Measurements from ENCODE around the gene THSD4.
"Not testable (repeated sequence)": the region's sequence is repeated elsewhere in the genome, so short reads cannot be mapped to it uniquely, and the experiment has no call there.

THSD4 gene

DNA sequence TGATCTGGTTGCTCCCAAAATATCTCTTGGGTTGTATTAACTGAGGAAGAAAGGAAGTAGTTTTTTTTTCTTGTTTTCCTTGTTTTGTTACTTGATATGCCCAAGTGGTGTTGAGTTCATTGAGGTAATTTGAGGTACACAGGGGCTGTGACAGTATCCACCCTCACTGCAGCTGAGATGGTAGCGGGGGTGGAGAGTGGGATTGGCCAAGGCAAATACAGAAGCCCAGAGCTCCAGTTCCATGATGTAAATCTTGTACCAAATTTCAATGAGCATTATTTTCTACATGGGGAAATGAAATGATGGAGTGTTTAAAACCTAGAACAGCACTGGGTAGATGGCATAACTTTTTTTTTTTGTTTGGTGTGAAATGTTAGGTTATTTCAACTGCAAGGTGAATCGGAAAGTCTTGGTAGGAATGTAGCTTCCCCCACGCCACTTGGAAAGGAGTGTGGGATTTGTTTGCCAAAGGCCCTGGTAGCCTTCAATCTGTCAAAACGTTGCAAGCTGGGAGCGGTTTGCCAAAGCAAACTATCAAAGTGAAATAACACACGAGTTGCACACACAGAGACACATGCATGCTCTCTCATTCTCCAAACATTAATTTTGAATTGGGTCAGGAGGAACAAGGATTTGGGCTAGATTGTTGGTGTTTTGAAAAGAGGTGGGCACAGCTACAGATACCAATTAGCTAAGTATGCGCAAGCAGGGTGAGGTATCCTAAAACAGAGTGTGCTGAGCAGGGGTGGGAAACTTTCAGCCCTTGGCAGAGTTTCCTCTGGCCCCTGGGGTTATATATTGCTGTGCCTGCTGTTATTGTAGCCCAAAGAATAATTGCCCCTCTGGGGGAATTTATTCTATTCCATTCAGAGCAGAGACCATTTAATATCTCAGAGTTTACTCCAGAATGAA is 34.6 kb downstream of the THSD4 start:
- Histone ChIP-seq H3K27ac (no peak overlapping the region), H4K20me1 (no peaks in the 10 kb centered on the region), H3K9ac (no peak overlapping the region), H3K9me3 (replicated peaks in 1 of 11) (no peaks in the 10 kb centered on the region), H3K27me3 (no peaks in the 10 kb centered on the region), H3K36me3 (no peaks in the 10 kb centered on the region), H3K4me2 (no peak overlapping the region), H3K4me3 (no peak overlapping the region), H3K4me1 (no peaks in the 10 kb centered on the region)
- TF ChIP-seq Cebpa-rat (IDR thresholded peaks at IDR 0.05), result no peak

DNA sequence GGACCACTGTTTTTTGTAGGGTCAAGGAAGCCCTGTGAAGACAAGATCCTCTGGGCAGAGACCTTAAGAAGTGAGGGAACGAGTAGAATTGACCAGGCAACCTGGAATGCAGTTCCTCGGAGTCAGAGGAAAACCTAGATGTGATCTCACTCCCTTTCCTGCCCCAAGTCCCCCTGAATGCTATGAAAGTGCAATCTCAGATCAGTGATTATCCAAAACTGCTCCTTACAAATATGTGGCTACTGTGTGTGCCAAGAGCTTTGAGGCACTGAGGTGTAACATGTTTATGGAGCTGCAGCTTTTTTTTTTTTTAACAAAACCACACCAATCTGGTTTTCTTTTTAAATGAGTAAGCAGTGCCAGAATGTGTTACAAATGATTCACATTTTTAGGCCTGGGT is 35.8 kb downstream of the THSD4 start:
- Histone ChIP-seq H3K4me2 (no peak overlapping the region), H4K20me1 (no peaks in the 10 kb centered on the region), H3K36me3 (no peaks in the 10 kb centered on the region), H3K4me3 (no peak overlapping the region), H3K9me3 (replicated peaks in 1 of 11) (no peaks in the 10 kb centered on the region), H3K27ac (no peak overlapping the region), H3K27me3 (no peaks in the 10 kb centered on the region), H3K4me1 (no peaks in the 10 kb centered on the region), H3K9ac (no peak overlapping the region)
- TF ChIP-seq Cebpa-rat (IDR thresholded peaks at IDR 0.05), result no peak

DNA sequence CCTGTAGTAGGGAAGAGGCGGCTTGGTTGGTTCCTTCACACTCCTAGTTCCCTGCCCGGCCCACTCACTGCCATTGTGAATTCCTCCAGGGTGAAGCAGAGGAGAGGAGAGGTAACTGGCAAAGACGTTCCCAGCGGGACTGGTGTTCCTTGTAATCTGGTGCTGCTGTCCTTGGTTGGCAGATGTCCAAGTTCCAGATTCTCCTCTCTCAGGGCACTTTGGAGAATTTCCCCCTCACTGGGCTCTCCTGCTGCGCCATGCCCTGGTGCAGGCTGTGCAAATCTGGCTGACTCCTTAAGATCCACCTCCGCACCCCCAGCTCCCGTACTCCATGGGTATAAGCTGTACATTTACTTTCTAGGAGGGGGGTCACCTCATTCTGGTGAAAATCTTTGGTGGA is 37.3 kb downstream of the THSD4 start:
- no peak for TF ChIP-seq Cebpa-rat (IDR thresholded peaks at IDR 0.05)
- no peak overlapping the region for H3K4me2 ChIP-seq
- H3K36me3 ChIP-seq, result no peaks in the 10 kb centered on the region
- H3K4me3 ChIP-seq, result no peak overlapping the region
- H3K9ac ChIP-seq, result no peak overlapping the region
- H3K27me3 ChIP-seq, result no peaks in the 10 kb centered on the region
- no peaks in the 10 kb centered on the region for H4K20me1 ChIP-seq
- no peaks in the 10 kb centered on the region for H3K9me3 ChIP-seq (replicated peaks in 1 of 11)
- H3K27ac ChIP-seq, result no peak overlapping the region
- no peaks in the 10 kb centered on the region for H3K4me1 ChIP-seq

DNA sequence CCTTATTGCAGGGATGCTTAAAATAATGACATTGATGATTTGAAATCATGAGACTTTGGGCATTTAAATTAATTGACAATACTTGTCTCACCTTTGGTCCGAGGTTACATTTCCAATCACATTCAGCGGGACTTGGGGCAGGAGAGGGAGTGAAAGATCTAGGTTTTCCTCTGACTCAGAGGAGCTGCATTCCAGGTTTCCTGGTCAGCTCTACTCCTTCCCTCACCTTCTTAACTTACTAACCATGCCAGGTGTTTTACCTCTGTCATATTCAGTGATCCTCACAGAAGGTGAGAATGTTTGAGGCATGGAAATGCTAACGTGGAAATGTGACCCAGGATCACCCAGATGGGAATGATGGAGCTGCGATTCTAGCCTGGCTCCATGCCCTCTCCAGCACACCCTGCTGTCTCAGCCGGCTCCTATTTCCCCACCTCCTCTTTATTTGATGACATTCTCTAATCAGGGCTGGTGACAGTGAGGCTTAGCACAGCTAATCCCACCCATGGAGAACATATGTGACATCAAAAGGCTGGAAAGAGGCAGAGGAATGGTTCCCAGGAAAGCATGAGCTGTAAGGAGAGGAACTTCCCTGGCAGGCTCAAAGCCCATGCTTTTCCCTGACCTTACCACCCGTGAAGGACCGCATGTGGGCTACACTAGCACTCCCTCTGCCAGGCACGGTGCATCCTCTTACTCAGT is 38.7 kb downstream of the THSD4 start:
- H3K4me1 ChIP-seq, result no peaks in the 10 kb centered on the region
- H3K9me3 ChIP-seq (replicated peaks in 1 of 11), result no peaks in the 10 kb centered on the region
- TF ChIP-seq Cebpa-rat (IDR thresholded peaks at IDR 0.05), result no peak
- H3K27ac ChIP-seq, result no peak overlapping the region
- H3K36me3 ChIP-seq, result no peaks in the 10 kb centered on the region
- no peak overlapping the region for H3K9ac ChIP-seq
- H3K4me3 ChIP-seq, result no peak overlapping the region
- no peaks in the 10 kb centered on the region for H4K20me1 ChIP-seq
- no peak overlapping the region for H3K4me2 ChIP-seq
- H3K27me3 ChIP-seq, result no peaks in the 10 kb centered on the region

DNA sequence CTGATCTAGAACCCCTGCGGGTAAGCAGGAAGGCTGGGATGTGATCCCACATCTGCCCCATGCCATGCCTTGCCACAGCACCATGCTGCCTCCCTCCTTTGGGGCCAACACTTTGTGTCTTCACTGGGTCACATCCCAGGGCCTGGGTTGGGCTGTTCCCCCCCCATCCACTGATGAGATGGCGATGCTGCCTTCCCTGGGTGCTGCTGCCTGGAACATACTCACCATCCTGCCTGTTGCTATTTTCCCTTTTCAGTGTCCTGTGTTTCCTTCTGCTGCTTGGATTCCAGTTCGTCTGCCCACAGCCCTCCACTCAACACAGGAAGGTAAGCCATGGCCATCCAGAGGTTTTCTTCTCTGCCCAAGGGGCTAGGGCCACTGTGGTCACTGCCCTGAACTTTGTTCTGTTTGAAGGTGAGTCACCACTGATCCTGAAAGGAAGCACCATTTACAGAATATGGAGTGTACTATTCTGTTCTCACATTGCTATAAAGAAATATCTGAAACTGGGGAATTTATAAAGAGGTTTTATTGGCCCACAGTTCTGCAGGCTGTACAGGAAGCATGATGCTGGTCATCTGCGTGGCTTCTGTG is 39.4 kb downstream of the THSD4 start:
- H3K4me2 ChIP-seq, result no peak overlapping the region
- H3K27ac ChIP-seq, result no peak overlapping the region
- no peak for TF ChIP-seq Cebpa-rat (IDR thresholded peaks at IDR 0.05)
- H4K20me1 ChIP-seq, result no peaks in the 10 kb centered on the region
- H3K4me1 ChIP-seq, result no peaks in the 10 kb centered on the region
- no peaks in the 10 kb centered on the region for H3K27me3 ChIP-seq
- no peak overlapping the region for H3K4me3 ChIP-seq
- no peak overlapping the region for H3K9ac ChIP-seq
- H3K9me3 ChIP-seq (replicated peaks in 1 of 11), result no peaks in the 10 kb centered on the region
- H3K36me3 ChIP-seq, result no peaks in the 10 kb centered on the region

DNA sequence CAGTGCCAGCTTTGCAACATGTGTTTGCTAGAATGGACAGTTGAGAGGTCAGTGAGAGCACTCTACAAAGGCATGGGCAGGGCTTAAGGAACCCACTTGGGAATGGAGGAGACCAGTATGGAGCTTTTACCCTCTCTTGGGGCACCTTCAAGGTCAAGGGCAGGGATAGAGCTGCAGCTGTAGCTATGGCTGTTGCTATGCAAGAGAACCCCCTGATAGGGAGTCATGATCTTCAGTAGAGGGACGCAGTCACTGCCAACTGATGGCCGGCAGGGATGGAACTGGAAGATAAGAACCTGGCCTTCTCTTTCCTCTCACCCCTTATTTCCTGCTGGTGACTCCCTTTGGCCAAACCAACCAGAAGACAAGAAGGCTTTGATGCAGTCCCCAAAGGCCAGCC is 40.3 kb downstream of the THSD4 start:
- TF ChIP-seq Cebpa-rat (IDR thresholded peaks at IDR 0.05), result no peak
- no peak overlapping the region for H3K4me3 ChIP-seq
- no peaks in the 10 kb centered on the region for H3K4me1 ChIP-seq
- no peak overlapping the region for H3K9ac ChIP-seq
- no peaks in the 10 kb centered on the region for H3K27me3 ChIP-seq
- no peak overlapping the region for H3K4me2 ChIP-seq
- H3K9me3 ChIP-seq (replicated peaks in 1 of 11), result no peaks in the 10 kb centered on the region
- H3K36me3 ChIP-seq, result no peaks in the 10 kb centered on the region
- H4K20me1 ChIP-seq, result no peaks in the 10 kb centered on the region
- H3K27ac ChIP-seq, result no peak overlapping the region

DNA sequence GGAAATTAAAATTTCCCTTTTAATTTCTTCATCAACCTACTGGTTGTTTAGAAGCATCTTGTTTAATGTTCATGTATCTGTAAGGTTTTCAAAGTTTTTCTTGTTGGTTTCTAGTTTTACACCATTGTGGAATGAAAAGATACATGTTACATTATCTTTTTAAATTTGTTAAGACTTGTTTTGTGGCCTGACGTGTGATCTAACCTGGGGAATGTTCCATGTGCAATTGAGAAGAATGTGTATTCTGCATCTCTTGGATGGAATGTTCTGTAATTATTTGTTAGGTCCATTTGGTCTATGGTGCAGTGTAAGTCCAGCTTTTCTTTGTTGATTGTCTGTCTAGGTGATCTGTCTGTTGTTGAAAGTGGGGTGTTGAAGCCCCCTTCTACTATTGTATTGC is 45.7 kb downstream of the THSD4 start:
- H3K4me1 ChIP-seq, result no peaks in the 10 kb centered on the region
- no peak overlapping the region for H3K27ac ChIP-seq
- no peak overlapping the region for H3K4me2 ChIP-seq
- no peak overlapping the region for H3K9ac ChIP-seq
- no peak for TF ChIP-seq Cebpa-rat (IDR thresholded peaks at IDR 0.05)
- no peak overlapping the region for H3K4me3 ChIP-seq
- H3K9me3 ChIP-seq (replicated peaks in 1 of 11), result peaks cover 0 to 11% (median 6%) of the 10 kb centered on the region in 11 experiments; a peak in 12 of 22 replicates
- no peaks in the 10 kb centered on the region for H3K27me3 ChIP-seq
- H3K36me3 ChIP-seq, result no peaks in the 10 kb centered on the region
- H4K20me1 ChIP-seq, result no peaks in the 10 kb centered on the region

DNA sequence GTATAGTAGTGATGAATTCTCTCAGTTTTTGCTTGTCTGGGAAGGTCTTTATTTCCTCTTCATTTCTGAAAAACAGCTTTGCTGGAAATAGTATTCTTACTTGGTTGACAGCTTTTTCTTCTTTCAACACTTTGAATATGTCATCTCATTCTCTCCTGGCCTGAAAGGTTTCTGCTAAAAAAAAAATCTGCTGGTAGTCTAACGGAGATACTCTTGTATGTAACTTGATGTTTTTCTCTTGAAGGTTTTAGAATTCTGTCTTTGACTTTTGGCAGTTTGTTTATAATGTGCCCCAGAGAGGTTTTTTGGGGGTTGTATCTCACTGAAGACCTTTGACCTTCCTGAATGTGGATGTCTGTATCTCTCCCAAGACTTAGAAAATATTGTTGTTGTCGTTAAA is 47.0 kb downstream of the THSD4 start:
- TF ChIP-seq Cebpa-rat (IDR thresholded peaks at IDR 0.05), result no peak
- H4K20me1 ChIP-seq, result no peaks in the 10 kb centered on the region
- no peaks in the 10 kb centered on the region for H3K27me3 ChIP-seq
- no peak overlapping the region for H3K4me2 ChIP-seq
- H3K9ac ChIP-seq, result no peak overlapping the region
- no peak overlapping the region for H3K4me3 ChIP-seq
- H3K4me1 ChIP-seq, result no peaks in the 10 kb centered on the region
- H3K9me3 ChIP-seq (replicated peaks in 1 of 11), result peaks cover 0 to 11% (median 6%) of the 10 kb centered on the region in 11 experiments; a peak in 12 of 22 replicates
- no peaks in the 10 kb centered on the region for H3K36me3 ChIP-seq
- no peak overlapping the region for H3K27ac ChIP-seq

DNA sequence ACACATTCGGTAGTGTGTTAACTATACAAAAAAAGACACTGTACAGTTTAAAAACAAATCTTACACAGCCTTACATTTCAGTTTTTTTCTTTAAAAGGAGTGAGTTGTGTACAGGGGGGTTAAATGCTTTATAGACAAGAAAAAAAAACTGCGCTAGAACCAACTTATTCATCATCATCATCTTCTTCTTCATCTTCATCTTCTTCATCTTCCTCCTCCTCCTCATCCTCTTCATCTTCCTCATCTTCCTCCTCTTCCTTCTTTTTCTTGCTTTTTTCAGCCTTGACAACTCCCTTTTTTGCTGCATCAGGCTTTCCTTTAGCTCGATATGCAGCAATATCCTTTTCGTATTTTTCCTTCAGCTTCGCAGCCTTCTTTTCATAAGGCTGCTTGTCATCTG is 49.3 kb downstream of the THSD4 start:
- not testable (repeated sequence) for H3K9ac ChIP-seq, H3K27me3 ChIP-seq

More for the DNA sequence above, 49.3 kb downstream of the THSD4 start:
- H3K4me2 ChIP-seq, H4K20me1 ChIP-seq, H3K4me3 ChIP-seq, H3K4me1 ChIP-seq, H3K36me3 ChIP-seq, H3K27ac ChIP-seq: not testable (repeated sequence)
- H3K9me3 ChIP-seq (replicated peaks in 1 of 11), result peaks cover 0 to 12% (median 7%) of the 10 kb centered on the region in 11 experiments; a peak in 12 of 22 replicates
